ENCODE results near the gene CLCN6.

The CLCN6 gene

GRCh38 chr1:11833497-11833896, 27.5 kb downstream of the CLCN6 start:
- no peak for DNase-seq

- DNase-seq = no peak
Observed at GRCh38 chr1:11833900-11834299, 27.9 kb downstream of the CLCN6 start.

GRCh38 chr1:11835441-11836225, 29.6 kb downstream of the CLCN6 start:
- no peak for DNase-seq

GRCh38 chr1:11836955-11837766, 31.2 kb downstream of the CLCN6 start:
- DNase-seq = no peak

- no peak for DNase-seq
Observed at GRCh38 chr1:11837767-11838348, 31.9 kb downstream of the CLCN6 start.

GRCh38 chr1:11838349-11839272, 32.6 kb downstream of the CLCN6 start:
- DNase-seq = peak; percentile 41

- DNase-seq = no peak
Observed at GRCh38 chr1:11839727-11840705, 34.0 kb downstream of the CLCN6 start.

- DNase-seq = no peak
Observed at GRCh38 chr1:11841245-11842153, 35.5 kb downstream of the CLCN6 start.

- DNase-seq = peak; percentile 74
Observed at GRCh38 chr1:11842154-11843041, 36.4 kb downstream of the CLCN6 start.

GRCh38 chr1:11845641-11846335, 39.8 kb downstream of the CLCN6 start:
- DNase-seq = no peak

GRCh38 chr1:11847667-11848372, 41.8 kb downstream of the CLCN6 start, which contains the start of gene NPPA:
Gene NPPA (minus strand): TSS chr1:11847783. CDS start chr1:11847684, 99 bp downstream.
- no peak for DNase-seq

- DNase-seq = no peak
Observed at GRCh38 chr1:11848373-11848700, 42.3 kb downstream of the CLCN6 start.

GRCh38 chr1:11850156-11850555, 44.2 kb downstream of the CLCN6 start:
- no peak for DNase-seq

GRCh38 chr1:11851180-11851579, 45.2 kb downstream of the CLCN6 start:
- DNase-seq = peak; percentile 98

- peak; percentile 28 for DNase-seq
Observed at GRCh38 chr1:11854519-11854918, 48.5 kb downstream of the CLCN6 start.

- DNase-seq = no peak
Observed at GRCh38 chr1:11855430-11855829, 49.4 kb downstream of the CLCN6 start.

GRCh38 chr1:11856698-11857097, 50.7 kb downstream of the CLCN6 start:
- DNase-seq = no peak

Data from MV-4-11 (cell line).